ENCODE data around the gene CR2.
"Not testable (repeated sequence)": the region's sequence is repeated elsewhere in the genome, so short reads cannot be mapped to it uniquely, and the experiment has no call there.

Gene CR2

GRCh38 chr1:207516729-207517128 lies 62.6 kb downstream of the CR2 start:
- DNase-seq = no peak

- no peak for DNase-seq
Observed at GRCh38 chr1:207518608-207519236, 64.6 kb downstream of the CR2 start.

DNA sequence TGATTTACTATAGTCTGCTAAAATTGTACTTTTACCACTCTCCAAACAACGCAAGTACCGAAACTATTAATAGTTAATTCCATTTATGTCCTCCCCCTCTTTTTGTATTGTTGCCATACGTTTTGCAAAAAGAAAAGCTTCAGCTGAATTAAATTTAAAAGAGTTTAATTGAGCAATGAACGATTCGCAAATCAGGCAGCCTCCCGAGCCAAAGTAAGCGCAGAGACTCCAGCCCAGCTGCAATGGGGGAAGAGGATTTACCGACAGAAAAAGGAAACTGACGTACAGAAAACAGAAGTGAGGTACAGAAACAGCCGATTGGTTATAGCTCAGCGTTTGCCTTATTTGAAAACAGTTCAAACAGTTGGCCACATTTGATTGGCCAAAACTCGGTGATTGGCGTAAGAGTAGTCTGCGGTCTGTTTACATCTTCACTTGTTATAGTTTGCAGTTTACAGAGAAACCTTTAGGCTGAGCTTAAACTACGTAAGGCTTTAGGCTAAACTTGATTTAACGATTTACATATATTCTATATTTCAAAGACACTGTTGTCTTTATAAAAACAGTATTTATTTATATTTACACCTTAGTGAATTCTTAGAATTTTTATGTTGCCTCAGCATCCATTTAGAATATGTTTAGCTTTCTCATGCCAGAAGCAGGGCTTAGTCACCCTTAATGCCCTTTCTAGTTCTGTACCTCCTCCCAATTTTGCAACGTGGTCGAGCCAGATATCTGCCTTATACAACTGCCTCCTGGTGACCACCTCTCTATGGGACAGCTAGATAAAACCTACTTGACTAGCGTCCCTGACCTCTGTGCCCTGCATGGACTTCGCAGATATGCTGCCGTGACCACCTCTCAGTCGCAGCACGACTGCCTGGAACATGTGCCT lies 65.6 kb downstream of the CR2 start:
- no peak for DNase-seq

DNA sequence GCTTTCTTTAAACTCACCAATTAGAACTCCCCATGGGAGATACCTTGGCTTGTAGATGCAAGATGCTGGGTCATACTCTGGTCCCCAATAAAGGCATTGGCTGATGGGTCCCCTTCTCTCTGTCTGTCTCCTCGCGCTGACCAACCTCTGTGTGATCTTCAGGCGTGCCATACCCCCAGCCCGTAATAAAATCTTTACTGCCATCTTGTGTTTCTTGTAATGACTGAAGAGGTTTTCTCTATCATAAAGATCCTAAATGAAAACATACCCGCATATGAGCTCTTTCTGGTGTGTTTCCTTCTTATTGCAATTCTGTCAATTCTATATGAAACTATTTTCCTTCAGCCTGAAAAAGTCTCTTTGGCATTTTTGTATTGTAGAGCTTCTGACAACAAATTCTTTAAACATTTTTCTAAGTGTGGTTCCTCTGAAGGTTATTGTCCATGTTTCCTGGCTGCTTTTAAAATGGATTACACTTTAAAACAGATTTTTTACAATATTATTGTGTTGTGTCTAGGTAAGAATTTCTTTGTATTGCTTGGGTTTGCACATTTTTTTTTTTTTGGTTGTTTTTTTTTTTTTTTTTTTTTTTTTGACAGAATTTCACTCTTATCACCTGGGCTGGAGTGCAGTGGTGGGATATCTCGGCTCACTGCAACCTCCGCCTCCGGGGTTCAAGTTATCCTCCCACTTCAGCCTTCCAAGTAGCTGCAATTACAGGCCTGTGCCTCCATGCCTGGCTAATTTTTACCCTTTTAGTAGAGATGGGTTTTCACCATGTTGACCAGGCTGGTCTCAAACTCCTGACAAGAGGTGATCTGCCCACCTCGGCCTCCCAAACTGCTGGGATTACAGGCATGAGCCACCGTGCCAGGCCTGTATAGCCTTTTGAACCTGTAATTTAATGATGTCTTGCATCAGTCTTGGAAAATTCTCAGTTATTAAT lies 66.5 kb downstream of the CR2 start:
- DNase-seq = not testable (repeated sequence)

DNA sequence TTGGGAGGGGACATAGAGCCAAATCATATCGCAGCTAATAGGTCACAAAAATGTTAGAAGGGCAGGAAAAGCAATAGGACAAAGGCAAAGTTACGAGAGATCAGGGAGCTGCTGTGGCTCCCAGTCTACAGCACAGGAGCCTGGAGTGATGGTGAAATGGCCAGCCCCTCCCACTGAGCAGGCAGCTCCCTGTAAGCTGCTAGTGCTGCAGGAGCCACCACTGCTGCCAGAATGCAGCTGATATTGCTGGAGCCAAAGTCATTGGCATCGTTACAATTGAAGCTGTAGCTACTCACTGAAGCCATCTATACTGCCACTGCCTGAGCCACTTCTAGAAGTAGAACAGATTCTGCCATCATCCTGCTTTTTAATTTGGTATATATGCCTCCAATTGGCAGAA lies 71.1 kb downstream of the CR2 start:
- DNase-seq = not testable (repeated sequence)

- not testable (repeated sequence) for DNase-seq
Observed at GRCh38 chr1:207528401-207528800, 74.3 kb downstream of the CR2 start.

DNA sequence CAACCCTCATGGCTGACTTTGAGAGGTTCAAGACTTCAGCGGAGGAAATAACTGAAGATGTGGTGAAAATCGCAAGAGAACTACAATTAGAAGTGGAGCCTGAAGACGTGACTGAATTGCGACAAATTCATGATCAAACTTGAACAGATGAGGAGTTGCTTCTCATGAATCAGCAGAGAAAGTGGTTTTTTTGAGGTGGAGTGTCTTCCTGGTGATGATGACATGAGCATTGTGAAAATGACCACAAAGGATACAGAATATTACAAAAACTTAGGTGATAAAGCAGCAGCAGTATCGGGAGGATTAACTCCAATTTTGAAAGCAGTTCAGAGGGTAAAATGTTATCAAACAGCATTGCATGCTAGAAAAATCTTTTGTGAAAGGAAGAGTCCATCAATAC lies 82.1 kb downstream of the CR2 start:
- not testable (repeated sequence) for DNase-seq
